GDM1 (cell line): Measurements from ENCODE around the gene ZEB1.
"Not testable (repeated sequence)": the region's sequence is repeated elsewhere in the genome, so short reads cannot be mapped to it uniquely, and the experiment has no call there.

Source experiments
- DNase-seq: peaks from one replicate; lab custom pipeline; 2025; lab: John Stamatoyannopoulos, UW

Gene ZEB1

GRCh38 chr10:31372439-31372838 lies 53.4 kb downstream of the ZEB1 start:
- no peak for DNase-seq

DNA sequence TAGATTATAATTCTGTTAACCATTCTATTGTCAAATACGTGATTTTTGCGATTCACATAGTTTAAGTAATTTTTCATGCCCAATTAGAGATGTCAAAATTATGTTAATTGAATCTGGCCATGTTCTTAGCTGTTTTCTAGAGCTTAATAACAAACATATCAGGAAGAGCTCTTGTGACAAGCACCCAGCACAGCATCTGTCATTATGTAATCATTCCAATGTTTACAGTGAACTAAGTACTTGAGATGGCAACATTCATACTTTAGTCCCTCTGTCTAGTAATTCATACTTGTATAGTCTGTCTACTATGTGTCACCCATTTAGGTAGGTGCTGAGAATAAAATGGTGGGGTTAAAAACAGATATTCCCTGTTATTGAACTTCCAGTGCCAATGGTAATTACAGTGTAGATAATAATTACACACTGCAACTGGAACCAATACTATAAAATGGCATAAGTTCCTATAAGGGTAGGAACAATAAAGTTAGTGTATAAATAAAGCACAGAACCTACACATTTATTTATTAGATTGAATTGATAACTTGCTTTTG lies 55.2 kb downstream of the ZEB1 start:
- no peak for DNase-seq

GRCh38 chr10:31381171-31381570 lies 62.2 kb downstream of the ZEB1 start:
- DNase-seq = no peak

DNA sequence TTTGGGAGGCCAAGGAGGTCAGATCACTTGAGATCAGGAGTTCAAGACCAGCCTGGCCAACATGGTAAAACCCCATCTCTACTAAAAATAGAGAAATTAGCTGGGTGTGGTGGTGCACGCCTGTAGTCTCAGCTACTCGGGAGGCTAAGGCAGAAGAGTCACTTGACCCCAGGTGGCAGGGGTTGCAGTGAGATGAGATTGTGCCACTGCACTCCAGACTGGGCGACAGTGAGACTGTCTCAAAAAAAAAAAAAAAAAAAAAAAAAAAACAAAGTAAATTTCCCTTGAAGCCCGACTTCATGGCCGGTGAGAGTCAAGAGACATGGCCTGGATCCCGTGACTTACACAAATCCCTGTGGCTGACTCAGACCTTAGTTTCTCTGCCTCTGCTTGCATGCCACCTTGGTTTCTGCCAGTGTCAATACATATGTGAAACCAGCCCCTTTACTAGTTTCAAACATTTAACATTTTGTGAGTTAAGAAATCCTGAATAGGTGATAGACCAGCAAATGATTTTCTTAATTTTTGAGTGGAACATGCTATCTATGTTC lies 62.8 kb downstream of the ZEB1 start:
- DNase-seq = no peak

DNA sequence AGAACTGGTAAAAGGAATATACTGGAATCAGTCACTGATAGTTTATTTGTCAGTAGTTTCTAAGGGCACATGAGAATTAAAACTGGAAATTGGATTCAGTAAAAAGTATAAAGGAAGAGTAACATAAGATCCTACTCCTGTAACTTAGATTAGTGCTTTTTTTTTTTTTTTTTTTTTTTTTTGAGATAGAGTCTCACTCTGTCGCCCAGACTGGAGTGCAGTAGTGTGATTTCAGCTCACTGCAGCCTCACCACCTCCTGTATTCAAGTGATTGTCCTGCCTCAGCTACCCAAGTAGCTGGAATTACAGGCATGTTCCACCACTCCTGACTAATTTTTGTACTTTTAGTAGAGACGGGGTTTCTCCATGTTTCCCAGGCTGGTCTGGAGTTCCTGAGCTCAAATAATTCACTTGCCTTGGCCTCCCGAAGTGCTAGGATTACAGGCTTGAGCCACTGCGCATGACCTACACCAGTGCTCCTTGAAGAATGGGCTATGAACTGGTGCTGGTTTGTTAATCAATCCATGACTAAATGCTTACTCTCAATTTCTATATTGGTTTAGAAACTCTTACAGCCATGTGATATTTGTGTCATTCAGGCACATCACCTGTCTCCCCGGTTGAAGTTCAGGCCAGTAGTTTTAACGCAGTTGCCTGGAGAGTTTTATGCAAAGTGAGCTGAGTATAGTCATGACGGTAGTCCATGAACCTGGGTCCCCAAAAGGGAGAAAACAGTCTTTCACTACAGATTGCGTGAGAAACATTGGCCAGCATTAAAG lies 65.0 kb downstream of the ZEB1 start:
- no peak for DNase-seq

DNA sequence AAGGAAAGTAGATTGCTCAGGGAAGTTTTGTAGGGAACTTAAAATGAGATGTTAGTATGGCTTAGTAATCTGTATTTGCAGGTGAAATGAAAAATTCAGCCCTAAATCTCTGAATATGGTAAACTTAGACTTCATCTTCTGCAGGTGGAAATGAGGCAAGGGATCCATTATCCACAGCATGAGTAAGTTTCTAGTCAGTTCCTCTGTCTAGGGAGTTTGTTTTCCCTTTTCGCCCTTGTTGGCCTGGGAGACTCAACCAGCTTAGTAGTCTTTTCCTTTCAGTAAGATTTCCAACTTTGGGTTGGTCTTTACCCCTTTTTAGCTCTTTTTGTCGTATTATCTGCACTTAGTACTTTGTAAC lies 65.6 kb downstream of the ZEB1 start:
- no peak for DNase-seq

DNA sequence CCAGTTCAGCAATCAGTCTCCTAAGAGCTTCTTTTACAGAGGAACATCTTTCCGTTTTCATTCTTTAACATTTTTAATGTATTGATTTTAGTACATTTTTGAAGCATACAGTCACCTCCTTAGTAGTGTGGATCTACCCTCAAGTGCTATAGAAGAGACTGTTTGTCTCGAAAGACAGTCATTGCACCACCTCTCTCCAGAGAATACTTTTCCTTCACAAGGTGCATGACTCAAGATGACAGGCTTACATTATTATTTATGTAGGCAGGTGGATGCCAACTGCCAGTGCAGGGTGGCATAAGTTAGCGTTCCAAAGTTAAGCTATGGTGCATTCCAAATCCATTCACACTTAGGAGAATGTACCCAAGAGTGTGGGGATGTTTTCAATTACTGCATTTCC lies 71.8 kb downstream of the ZEB1 start:
- DNase-seq = no peak

DNA sequence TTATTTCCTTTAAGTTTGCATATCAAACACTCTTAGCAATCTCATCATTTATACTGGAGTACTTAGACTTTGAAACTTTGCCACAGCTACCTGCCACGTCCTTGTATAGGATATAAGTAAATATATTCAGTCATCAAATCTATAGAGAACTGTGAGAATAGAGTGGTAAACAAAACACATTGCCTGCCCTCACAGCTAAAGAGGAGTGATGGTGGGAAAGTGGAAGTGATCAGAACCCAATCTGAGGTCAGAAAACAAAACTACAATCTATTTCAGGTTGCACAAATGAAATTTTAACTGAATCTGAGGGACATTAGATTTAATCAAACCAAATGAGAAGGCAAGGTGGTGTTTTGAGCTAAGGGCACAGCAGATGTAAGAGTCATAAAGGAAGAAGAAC lies 74.8 kb downstream of the ZEB1 start:
- no peak for DNase-seq

DNA sequence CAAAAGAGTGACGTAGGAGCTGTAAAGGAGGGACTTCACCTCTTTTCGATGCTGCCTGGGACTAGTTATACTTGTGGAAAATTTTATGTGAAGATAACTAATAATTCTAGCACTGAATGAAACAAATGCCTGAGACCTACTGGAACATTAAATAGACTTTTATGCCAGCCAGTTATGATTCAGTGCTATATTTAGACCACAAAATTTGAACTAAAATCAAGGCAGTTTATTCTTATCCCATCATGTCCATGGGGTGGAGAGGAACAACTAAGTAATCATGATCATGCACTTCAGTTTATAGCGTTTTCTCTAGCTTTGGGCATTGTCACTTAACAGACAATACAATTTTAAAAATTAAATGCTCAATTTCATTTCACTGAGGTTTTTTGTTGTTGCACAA lies 76.7 kb downstream of the ZEB1 start:
- no peak for DNase-seq

GRCh38 chr10:31396376-31396775 lies 77.4 kb downstream of the ZEB1 start:
- DNase-seq = no peak

DNA sequence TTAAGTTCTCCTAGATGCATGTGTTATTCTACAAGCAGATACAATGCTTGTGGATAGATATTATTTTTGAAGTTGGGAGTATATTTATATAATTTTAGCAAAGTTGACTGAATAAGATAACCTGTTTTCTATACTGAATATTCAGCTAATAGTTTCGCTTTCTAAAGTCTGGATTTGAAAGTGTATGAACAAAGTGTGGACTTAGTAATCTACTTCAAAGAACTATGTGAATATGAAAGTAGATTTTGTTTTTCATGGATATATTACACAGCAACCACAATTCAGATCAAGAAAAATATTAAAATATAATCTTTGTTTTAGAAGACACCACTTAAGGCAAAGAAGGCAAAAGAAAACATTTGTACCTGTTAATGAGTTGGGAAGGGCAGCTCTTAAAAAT lies 78.8 kb downstream of the ZEB1 start:
- DNase-seq = no peak

- no peak for DNase-seq
These were observed 80.2 kb downstream of the ZEB1 start for GRCh38 chr10:31399171-31399570.

GRCh38 chr10:31399631-31400030 lies 80.6 kb downstream of the ZEB1 start:
- DNase-seq = no peak

- no peak for DNase-seq
These were observed 82.3 kb downstream of the ZEB1 start for GRCh38 chr10:31401287-31401686.

DNA sequence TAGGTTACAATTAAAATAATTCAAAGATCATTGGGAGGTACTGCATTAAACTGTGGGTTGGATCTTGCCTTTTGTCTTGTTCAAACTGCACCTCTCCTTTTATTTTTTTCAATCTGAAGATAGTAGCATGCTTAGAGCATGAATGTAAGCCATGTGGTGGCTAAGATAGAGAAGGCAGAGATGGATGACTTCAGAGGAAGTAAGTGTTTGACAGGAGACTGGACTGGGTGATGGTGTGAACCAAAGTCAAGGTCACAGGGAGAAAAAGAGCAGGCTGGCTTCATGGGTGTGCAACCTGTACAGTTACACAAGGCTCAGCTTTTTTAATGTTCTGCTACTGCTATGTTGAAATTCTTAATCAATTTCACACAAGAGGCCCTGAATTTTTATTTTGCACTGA lies 85.6 kb downstream of the ZEB1 start:
- DNase-seq = no peak

DNA sequence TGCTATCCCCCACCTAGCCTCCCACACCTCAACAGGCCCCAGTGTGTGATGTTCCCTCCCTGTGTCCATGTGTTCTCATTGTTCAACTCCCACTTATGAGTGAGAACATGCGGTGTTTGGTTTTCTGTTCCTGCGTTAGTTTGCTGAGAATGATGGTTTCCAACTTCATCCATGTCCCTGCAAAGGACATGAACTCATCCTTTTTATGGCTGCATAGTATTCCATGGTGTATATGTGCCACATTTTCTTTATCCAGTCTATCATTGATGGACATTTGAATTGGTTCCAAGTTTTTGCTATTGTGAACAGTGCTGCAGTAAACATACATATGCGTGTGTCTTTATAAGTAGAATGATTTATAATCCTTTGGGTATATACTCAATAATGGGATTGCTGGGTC lies 86.8 kb downstream of the ZEB1 start:
- DNase-seq = not testable (repeated sequence)

DNA sequence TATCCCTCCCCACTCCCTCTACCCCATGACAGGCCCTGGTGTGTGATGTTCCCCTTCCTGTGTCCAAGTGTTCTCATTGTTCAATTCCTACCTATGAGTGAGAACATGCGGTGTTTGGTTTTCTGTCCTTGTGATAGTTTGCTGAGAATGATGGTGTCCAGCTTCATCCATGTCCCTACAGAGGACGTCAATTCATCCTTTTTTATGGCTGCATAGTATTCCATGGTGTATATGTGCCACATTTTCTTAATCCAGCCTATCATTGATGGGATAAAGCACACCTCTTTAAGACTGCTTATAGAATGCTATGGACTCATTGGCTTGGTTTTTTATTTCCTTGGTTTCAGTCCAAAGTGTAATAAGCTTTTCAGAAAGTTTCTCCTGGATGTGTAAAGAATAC lies 93.4 kb downstream of the ZEB1 start:
- DNase-seq = not testable (repeated sequence)

GRCh38 chr10:31413325-31413724 lies 94.3 kb downstream of the ZEB1 start:
- no peak for DNase-seq

GRCh38 chr10:31418481-31418880 lies 99.5 kb downstream of the ZEB1 start:
- DNase-seq = no peak

- no peak for DNase-seq
These were observed 100.5 kb downstream of the ZEB1 start for GRCh38 chr10:31419394-31420063.

DNA sequence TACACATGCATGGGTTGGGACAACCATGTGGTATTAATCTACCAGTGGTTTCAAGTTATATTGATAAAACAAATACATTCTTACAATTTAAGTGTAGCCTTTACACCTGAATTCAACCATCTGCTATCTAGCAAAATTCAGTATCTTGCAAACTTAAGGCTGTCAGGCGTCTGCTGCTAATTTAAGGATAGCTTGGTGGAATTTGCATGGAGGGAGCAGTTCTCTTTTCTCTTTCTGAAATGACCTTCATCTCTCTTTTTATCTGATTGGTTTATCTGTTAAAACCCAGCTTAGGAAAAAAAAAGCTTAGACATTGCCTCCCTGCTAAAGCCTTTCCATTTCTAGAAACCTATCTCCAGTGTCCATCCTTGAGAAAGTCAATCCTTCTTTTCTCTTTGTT lies 102.3 kb downstream of the ZEB1 start:
- DNase-seq = no peak

- no peak for DNase-seq
These were observed 103.6 kb downstream of the ZEB1 start for GRCh38 chr10:31422634-31423033.

DNA sequence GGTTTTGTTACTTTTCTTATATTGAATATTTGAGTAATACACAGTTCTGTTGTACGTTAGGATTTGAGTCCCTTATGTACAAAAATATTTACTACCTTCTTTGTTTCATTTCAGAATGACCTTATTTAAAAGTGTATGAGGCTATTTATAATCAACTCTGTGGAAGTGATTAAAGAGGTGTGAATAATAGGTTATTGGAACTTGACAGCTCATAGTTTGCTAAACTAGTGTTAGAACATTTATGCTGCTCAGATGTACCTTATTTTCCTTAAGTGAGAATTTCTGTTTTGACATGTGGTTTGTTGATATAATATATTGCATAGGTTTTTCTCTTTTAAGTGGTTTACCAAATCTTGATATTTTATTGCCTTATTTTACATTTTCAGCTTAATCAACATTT lies 105.5 kb downstream of the ZEB1 start:
- no peak for DNase-seq
